GM08714 (cell line): ENCODE data around the gene SNCG.
"Not testable (repeated sequence)": the region's sequence is repeated elsewhere in the genome, so short reads cannot be mapped to it uniquely, and the experiment has no call there.

Experiments
- H3K4me3 ChIP-seq: fragments of 200-500 bp; sonication (Bioruptor generic); 2 replicates; pipeline ENCODE4 v1.5.1; 2014; ENCODE audit warnings: mild to moderate bottlenecking, low read length, inconsistent platforms
- ZNF274 ChIP-seq: IDR thresholded peaks from 2 replicates; pipeline ENCODE4 v1.6.1; 2012; ENCODE audit warnings: mild to moderate bottlenecking, low read depth, low read length

Gene SNCG

GRCh38 chr10:86941426-86941825 is 17.0 kb upstream of the SNCG start:
- no peak for TF ChIP-seq ZNF274
- no peak overlapping the region for H3K4me3 ChIP-seq

DNA sequence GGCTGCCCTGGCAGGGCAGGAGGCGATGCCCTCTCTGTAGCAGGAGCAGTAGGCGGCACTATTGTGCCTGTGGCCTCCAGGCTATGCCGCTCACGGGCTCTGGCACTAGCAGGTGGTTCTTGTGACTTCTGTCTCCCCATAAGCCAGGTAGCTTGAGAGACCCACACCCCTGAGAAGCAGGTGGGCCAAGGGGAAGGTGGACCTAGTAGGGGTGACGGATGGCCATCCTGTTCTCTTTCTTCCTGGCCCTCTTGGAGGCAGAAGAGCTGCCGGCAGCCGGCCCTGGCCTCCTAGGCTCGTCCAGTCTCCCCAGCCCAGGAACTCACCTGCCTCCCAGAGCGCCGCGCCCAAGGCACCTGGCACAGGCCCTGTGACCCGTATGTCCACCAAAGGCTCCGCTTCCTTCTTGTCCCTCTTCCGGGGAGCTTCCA is 16.4 kb upstream of the SNCG start:
- TF ChIP-seq ZNF274 = no peak
- H3K4me3 ChIP-seq = no peak overlapping the region

- no peak for TF ChIP-seq ZNF274
Measured at GRCh38 chr10:86942441-86943315, 15.7 kb upstream of the SNCG start.

GRCh38 chr10:86943316-86944030 is 14.9 kb upstream of the SNCG start:
- no peak for TF ChIP-seq ZNF274
- H3K4me3 ChIP-seq = no peak overlapping the region

More at GRCh38 chr10:86942441-86943315, 15.7 kb upstream of the SNCG start:
- H3K4me3 ChIP-seq = no peak overlapping the region

DNA sequence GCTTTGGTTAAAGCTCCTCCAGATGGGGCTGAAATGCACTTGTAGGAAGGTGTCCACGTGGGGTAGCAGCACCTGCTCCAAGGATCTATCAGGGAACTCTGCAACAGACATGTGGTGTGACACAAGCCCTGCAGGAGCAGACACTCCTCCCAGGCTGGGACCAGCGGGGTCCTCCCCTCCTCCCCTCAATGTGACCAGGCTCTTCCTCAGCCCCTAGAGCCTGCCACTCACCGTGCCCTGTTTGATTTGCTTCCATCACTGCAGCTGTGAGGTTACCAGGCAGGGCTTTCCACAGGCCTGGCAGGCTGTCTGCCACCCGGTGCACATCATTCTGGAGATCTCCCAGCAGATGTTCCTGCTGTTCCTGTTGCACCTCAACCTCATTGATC is 14.4 kb upstream of the SNCG start:
- no peak for TF ChIP-seq ZNF274
- H3K4me3 ChIP-seq = no peak overlapping the region

DNA sequence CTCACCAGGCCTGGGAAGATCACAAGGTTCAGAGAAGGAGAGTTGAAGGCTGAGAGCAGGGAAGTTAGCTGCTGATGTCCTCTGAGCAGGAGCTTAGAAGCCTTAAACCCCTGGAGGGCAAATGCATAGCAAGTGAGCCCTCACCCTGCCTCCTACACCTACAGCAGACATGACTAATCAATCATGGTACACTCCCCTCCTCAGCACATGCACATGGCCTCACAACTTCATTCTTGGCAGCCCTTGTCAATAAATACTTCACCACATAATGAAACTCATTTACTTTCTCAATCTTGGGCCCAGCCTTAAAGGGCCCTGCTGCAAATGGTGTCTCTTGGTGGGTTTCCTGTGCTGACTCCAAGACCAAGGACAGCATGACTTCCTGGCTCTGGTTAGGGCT is 13.9 kb upstream of the SNCG start:
- no peak for TF ChIP-seq ZNF274
- H3K4me3 ChIP-seq = no peak overlapping the region

DNA sequence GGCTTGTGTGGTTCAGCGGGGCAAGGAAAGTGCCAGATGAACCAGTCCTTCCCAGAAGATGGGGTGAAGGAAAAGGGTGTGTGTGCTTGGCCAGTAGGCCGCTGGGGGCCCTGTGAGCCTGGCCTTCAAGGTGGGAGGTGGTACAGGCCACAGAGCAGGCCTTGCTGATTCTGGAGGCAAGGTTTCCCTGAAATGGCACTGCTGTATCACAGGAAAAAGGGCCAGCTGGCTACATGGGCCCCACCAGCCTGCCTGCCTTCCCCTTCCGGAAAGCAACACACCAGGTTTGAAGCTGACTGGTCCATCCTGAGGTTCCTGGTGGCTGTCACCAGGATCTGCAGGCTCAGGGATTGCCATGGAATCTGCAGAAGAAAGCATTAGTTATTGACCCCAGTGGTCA is 13.5 kb upstream of the SNCG start:
- H3K4me3 ChIP-seq = no peak overlapping the region
- TF ChIP-seq ZNF274 = no peak

DNA sequence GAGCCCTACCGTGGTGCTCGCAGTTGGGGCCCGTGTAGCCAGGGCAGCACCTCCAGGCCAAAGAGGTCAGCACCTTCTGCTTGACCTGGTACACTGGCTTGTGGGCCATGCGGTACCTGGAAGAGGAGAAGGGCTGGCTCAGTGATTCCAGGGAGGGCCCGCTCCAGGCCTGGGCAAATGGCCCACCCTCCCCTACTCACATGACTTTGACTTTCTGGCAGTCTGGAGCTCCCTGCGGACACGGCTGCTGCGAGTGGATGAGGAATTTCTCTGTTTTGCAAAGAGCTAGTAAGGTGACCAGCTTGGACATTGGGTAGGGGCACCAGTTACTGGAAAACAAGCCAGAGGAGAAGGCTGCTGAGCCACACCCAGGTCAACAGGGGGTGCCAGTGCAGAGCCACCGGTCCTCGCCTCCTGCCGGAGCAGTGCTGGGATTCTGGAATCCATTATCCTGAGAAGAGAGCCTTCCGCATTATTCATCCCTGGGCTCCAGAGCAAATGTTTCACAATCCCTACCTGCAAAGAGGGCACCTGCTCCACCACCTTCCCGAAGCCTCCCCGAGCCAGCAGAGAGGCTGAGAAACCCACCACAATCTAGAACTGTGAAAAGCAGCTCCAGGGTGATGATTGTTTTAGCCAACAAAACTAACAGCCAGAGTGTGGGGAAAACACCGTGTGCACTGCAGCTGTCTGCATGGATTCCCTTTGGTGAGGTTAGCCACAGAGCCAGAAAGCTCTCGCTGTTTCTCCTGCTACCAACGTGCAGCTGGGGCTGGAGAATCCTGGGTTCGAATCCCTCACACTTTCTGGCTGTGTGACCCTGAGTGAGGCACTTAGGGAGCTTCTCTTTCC is 12.8 kb upstream of the SNCG start:
- TF ChIP-seq ZNF274 = no peak
- H3K4me3 ChIP-seq = no peak overlapping the region

- TF ChIP-seq ZNF274 = no peak
- H3K4me3 ChIP-seq = no peak overlapping the region
Measured at GRCh38 chr10:86946213-86947155, 11.9 kb upstream of the SNCG start.

- H3K4me3 ChIP-seq = not testable (repeated sequence)
Measured at GRCh38 chr10:86947806-86948205, 10.6 kb upstream of the SNCG start.

DNA sequence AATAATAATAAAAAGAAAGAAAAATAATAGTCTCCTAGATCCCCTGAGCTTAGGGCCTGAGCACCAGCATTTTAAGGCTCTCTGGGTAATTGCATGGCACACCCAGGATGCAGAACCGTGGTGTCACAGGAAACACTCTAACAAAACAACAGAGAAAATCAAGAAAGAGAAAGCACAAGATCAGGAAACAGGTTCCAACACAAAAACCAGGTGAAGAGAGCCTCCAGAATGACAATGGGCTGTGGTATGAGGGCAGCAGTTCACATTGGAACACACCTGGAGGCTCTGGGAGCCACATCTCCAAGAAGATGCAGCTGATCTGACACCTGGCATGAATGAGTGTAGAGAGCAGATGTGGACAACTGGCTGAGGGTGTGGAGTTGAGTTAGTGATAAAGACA is 8.1 kb upstream of the SNCG start:
- TF ChIP-seq ZNF274 = no peak

DNA sequence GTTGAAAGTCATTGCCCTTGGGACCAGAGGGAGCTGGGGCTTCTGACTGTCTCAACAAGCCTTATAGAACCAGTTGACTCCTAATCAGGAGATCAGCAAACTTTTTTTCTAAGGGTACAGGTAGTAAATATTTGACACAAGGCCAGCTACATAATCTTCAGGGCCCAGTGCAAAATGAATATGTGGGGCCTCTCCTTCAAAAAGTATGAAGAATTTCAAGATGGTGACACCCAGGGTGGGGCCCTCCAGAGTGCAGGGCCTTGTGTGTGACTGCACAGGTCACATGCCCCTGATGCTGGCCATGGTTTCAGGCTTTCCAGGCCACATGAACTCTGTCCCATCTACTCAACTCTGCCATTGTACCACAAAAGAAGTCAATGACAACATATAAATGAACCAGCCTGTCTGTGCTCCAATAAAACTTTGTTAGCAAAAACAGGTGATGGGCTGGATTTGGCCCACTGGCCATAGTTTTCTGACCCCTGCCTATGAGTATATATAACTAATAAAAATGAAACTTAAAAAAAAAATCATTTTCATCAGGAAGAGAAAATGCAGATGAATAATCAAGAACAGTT is 7.1 kb upstream of the SNCG start:
- no peak for TF ChIP-seq ZNF274
- no peak overlapping the region for H3K4me3 ChIP-seq

More for the DNA sequence above, 8.1 kb upstream of the SNCG start:
- no peak overlapping the region for H3K4me3 ChIP-seq

DNA sequence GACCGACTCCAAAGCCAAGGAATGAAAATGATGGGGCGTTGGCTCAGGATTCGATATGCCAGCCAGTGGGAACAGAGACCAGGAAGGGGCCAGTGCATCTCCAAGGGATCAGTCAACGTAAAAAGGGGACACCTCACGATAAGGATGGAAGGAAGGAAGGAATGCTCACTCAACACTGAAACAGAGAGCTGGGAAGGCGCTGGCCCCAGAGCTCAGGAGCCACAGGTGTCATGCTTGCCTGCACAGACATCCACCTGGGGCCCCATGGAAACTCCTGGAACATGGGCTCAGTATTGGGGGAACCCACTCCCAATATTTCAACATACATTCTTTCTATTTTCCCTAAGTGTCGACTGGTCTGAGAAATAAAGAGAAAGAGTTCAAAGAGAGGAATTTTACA is 6.3 kb upstream of the SNCG start:
- H3K4me3 ChIP-seq = no peak overlapping the region
- TF ChIP-seq ZNF274 = no peak

- not testable (repeated sequence) for H3K4me3 ChIP-seq
Measured at GRCh38 chr10:86952697-86953096, 5.7 kb upstream of the SNCG start.
